Activated CD4-positive, alpha-beta T cell treated with anti-CD3 and anti-CD28 coated beads, Interleukin-10, Interleukin-2, amounts not matched to agents 100 ng/mL and 50 ng/mL, durations not matched to agents 16 hours and 8 hours (primary cell): ENCODE results near the gene TIGD1.
"Not testable (repeated sequence)": the region's sequence is repeated elsewhere in the genome, so short reads cannot be mapped to it uniquely, and the experiment has no call there.

Experiments
- DNase-seq: peaks from one replicate; pipeline ENCODE4 v3.0.0-alpha.2; 2020

TIGD1 gene

DNA sequence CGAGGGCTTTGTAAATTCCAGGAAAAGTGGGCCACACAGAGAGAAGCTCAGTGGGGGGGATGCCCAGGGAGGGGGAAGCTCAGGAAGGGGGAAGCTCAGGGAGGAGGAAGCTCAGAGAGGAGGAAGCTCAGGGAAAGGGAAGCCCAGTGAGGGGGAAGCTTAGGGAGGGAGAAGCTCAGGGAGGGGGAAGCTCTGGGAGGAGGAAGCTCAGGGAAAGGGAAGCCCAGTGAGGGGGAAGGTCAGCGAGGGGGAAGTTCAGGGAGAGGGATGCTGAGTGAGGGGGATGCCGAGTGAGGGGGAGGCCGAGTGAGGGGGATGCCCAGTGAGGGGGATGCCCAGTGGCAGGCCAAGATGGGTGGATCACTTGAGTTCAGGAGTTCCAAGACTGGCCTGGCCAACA lies 11.7 kb downstream of the TIGD1 start:
- no peak for DNase-seq

DNA sequence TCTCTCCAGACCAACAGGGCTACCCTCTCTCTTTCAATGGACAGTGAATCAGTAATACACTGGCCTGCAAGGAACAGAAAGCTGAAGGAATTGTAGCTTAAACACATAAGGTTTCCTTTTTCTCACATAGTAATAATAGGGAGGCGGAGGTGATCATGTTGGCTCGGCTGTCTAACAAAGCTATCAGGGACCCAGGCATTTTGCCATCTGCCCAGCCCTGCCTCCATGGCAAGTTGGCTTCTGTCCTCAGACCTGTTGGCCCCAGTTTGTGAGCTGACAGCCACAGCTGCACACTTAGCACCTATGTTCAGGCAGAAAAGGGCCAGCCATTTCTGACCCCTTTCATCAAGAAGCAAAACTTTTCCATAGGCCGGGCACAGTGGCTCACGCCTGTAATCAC lies 12.9 kb downstream of the TIGD1 start:
- DNase-seq = no peak

- no peak for DNase-seq
Observed at GRCh38 chr2:232537079-232537478, 13.3 kb downstream of the TIGD1 start.

GRCh38 chr2:232535761-232536530 lies 14.4 kb downstream of the TIGD1 start:
- DNase-seq = no peak

- no peak for DNase-seq
Observed at GRCh38 chr2:232534940-232535651, 15.3 kb downstream of the TIGD1 start.

- DNase-seq = no peak
Observed at GRCh38 chr2:232533944-232534710, 16.2 kb downstream of the TIGD1 start.

GRCh38 chr2:232532821-232533220 lies 17.5 kb downstream of the TIGD1 start:
- DNase-seq = not testable (repeated sequence)

GRCh38 chr2:232532419-232532818 lies 17.9 kb downstream of the TIGD1 start:
- no peak for DNase-seq

DNA sequence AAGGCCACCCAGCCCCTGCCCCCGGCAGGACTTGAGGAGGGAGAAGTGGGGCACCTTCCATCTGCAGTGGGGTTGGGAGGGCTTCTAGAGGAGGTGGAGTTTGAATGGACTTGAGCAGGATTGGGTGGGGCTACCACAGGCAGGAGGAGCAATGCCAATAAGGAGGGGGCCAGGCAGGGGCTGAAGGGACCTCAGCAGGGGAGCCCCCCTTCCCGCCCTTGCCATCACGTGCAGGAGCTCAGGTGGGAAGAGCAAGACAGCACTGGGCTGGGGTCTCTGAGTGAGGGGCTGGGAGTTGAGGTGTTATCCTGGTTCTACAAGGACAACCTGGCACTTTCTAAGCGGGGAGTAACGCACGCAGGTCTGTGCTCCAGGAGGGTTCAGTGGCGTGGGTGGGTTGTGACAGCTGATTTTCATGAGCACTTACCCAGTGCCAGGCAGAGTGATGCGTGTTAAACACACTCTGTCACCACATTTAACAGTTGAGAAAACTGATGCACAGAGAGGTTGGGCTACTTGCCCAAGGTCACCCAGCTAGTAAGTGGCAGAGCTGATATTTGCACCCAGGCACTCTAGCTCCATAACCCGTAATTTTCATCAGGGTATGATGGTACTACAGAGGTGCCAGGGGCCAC lies 19.6 kb downstream of the TIGD1 start:
- no peak for DNase-seq

GRCh38 chr2:232529806-232530547 lies 20.4 kb downstream of the TIGD1 start:
- DNase-seq = no peak

GRCh38 chr2:232528746-232529460 lies 21.5 kb downstream of the TIGD1 start:
- DNase-seq = no peak

DNA sequence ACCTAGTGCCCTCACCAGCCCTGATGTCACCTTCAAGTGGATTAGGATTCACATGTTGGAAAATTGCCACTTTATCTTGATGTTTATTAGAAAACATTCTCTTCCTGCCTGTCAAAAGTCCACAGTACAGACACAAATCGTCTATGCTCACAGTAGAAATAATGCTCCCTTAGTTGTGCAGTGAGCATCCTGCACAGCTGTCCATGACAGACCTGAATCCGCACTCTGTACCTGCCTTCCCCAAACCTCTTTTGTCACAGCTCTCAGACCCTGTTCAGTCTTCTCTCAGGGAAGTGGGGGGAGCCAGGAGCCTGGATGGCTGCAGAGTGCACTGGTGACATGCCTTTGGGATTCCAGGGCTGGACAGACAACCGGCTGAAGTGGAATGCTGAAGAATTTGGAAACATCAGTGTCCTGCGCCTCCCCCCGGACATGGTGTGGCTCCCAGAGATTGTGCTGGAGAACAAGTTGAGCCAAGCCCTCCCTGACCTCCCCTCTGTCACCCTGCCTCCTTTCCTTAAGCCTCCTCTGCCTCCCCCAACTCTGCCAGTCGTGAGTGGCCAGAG lies 22.4 kb downstream of the TIGD1 start:
- DNase-seq = no peak

- DNase-seq = no peak
Observed at GRCh38 chr2:232526372-232526941, 23.9 kb downstream of the TIGD1 start.

GRCh38 chr2:232525791-232526371 lies 24.5 kb downstream of the TIGD1 start, which contains the start of gene CHRND:
Gene CHRND (plus strand): TSS chr2:232526160. CDS start chr2:232526216, 56 bp downstream.
- DNase-seq = no peak

DNA sequence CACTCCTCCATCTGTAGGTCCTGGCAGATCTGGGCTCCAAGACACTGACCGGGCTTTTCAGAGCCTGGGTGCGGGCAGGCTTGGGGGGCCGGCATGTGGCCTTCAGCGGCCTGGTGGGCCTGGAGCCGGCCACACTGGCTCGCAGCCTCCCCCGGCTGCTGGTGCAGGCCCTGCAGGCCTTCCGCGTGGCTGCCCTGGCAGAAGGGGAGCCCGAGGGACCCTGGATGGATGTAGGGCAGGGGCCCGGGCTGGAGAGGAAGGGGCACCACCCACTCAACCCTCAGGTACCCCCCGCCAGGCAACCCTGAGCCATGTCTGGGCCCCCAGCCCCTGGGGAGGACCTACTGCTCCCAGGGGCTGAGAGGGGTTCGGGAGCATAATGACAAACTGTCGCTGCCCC lies 25.2 kb downstream of the TIGD1 start:
- no peak for DNase-seq

DNA sequence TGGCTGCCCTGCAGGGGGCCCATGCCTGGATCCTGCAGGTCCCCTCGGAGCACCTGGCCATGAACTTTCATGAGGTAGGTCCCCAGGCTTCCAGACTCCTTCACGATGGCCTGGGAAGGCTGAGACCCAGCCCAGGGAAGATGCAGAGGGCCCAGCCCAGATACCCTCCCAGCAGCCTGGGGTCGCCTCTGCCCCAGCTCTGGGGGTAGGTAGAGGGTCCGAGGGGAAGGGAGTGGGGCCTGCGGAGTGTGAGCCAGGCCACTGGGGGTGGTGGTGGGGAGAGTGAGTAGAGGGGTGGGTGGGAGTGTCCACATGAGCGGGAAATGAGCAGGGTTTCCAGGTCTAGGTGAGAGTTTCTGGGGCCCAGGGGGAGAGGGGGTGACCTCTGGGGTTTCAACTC lies 25.6 kb downstream of the TIGD1 start:
- DNase-seq = no peak

DNA sequence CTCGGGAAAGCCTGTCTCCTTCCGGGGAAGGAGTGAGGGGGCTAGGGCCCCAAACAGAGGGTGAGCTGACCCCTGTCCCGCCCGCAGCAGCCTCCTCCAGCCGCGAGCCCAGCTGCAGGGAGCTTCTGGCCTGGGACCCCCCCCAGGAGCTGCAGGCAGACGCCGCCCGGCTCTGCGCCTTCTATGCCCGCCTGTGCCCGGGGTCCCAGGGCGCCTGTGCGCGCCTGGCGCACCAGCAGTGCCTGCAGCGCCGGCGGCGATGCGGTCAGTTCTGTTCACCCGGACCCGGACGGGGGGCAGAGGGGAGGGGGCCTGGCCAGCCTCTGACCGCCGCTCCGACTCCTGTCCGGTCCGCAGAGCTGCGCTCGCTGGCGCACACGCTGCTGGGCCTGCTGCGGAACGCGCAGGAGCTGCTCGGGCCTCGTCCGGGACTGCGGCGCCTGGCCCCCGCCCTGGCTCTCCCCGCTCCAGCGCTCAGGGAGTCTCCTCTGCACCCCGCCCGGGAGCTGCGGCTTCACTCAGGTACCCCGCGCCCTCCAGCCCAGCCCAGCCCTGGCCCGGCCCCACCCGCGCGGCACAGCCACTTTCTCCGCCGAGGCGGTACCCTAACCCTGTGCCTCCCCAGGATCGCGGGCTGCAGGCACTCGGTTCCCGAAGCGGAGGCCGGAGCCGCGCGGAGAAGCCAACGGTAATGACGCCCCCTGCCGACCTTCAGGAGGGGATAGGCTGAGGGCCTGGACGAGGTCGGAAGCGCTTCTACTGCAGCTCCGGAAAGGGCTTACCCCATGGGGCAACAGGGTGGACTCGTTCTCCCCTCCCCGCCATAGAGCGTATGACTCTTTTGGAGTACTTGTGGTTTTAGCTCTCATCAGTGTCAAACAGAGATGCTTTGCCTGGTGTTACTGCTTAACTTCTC lies 26.4 kb downstream of the TIGD1 start:
- peak; percentile 53 for DNase-seq

- no peak for DNase-seq
Observed at GRCh38 chr2:232523402-232523681, 27.0 kb downstream of the TIGD1 start.

GRCh38 chr2:232522623-232523401 lies 27.5 kb downstream of the TIGD1 start:
- DNase-seq = no peak
